Left colon (tissue), 2 donors: ENCODE measurements around the gene POLN. TPM values are rescaled to one million over a fixed set of nuclear protein-coding genes. Genes with fewer than 3 reads are reported as not detected.
A peak's percentile ranks its signal among the peaks of the same experiment; 100 is the strongest.

Experiments used
- ATAC-seq: fragments of 200-7000 bp; cut with Tn5 transposase; one replicate; pipeline ENCODE4 v1.9.1; 2020; ENCODE audit warnings: mild to moderate bottlenecking, moderate library complexity
- DNase-seq, 2 donors: peaks; one replicate each; pipeline ENCODE4 v3.0.0-alpha.2; 2020
- intact Hi-C, 2 donors: fragments of 100-400 bp; cut with DNase I in 1 of 2; cut with micrococcal nuclease in 1 of 2; formaldehyde crosslinking; loops; one replicate each; pipeline versions ENCODE4 v1.11.2 to v1.14.0; 2022; cut with DNase I, micrococcal nuclease
- long read RNA-seq: library from polyadenylated mRNA; unstranded; transcript quantifications from one replicate; pipeline ENCODE4 v2.0.0, GENCODE V29; 2021
- total RNA-seq, 2 donors: library from RNA; stranded (reverse); fragmentation: NEBNext Ultra II Directional; extraction: Animal tissue kit (Norgen Biotek cat#: 25700); gene quantifications; one replicate each; pipeline ENCODE4 v1.2.1, GENCODE V29; 2021
- donor health status: DM: no; HTN: no; CAD: no.
- donor health status: DM: yes; HTN: yes; CAD: no.

POLN gene
- total RNA-seq, result 1 to 10 TPM; 1.3 to 3.1 TPM
- long read RNA-seq, result 0 reads

DNA sequence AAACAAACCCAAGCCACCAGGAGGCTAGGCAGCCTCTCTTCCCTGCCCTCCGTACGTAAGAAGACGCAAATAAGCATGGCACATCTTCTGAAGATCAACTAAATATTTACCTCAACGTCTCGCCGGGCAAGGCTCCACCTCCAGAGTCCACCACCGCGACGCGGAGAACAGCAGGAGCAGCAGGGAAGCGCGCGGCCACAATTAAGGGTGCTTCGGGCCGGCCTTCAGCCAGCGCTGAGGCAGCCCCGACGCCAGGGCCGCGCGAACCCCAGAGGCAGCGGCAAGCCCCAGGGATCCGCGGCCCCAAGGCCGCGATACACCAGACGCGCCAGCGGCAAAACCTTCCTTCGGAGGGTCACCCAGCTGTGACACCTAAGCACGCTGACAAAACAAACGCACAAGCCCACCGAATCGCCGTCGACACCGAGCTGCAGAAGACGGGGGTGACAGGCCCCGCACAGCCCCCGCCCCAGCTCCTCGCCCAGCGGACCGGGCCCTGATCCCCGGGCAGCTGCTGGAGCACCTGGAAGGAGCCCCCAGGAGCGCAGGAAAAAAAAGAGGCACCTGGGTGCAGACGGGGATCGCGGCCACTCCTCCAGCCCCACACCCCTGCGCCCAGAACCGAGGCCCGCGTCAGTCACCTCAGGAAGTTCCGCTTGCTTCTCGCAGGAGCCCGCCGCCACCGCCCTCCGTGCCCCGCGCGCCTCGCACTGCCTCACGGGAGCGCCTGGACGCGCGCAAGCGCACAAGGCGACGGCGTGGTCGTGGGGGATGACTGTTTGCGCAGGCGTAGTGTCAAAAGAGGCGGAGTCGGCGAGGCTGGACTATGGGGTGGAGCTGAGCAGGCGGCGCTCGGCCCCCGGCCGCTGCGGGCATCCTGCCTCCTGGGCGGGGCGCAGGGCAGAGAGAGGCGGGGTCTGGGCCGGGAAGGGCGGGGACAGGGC, at the start of gene POLN, which contains the start of gene HAUS3:
POLN (minus strand) TSS at position 712 of the 944 bp plus-strand sequence. CDS start 12,890 bp downstream, outside the sequence.
HAUS3 (minus strand) TSS at position 712 of the 944 bp plus-strand sequence. CDS start 1,175 bp downstream, outside the sequence.
- intact Hi-C loops, result no loop called here
- peak; percentile 91 for ATAC-seq
- peak; percentile 98 for DNase-seq

- ATAC-seq, result peak; percentile 38
- intact Hi-C loops, result no loop called here
- peak in 1 of 2 donors; percentile 39 for DNase-seq
Observed at GRCh38 chr4:2290974-2291704, 49.2 kb upstream of the POLN start.

- no peak for DNase-seq
- intact Hi-C loops, result no loop called here
- no peak for ATAC-seq
Observed at GRCh38 chr4:2290488-2290887, 48.6 kb upstream of the POLN start.

DNA sequence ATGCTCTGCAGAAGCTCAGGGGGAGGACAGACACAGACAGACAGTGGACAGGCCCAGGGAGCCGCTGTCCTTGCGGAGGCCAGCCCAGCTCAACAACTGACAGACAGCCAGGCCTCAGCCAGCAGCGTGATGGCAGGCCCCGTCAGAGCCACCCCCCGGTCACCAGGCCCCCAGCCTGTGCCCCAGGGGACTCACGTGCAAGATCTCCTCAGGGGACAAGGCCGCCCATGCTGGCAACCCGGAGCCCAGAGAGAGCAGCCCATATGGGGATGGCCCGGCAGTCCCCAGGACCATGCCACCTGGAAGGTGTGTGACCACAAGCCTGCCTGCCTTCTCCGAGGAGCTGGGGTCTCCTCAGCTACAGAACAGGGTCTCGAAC, 48.0 kb upstream of the POLN start:
- ATAC-seq (no peak), DNase-seq (no peak)
- intact Hi-C loops, result no loop called here

- intact Hi-C loops, result no loop called here
- ATAC-seq, result no peak
- DNase-seq, result no peak
Observed at GRCh38 chr4:2289311-2289954, 47.5 kb upstream of the POLN start.

- intact Hi-C loops, result no loop called here
- ATAC-seq, result no peak
- no peak for DNase-seq
Observed at GRCh38 chr4:2288051-2288541, 46.2 kb upstream of the POLN start.

DNA sequence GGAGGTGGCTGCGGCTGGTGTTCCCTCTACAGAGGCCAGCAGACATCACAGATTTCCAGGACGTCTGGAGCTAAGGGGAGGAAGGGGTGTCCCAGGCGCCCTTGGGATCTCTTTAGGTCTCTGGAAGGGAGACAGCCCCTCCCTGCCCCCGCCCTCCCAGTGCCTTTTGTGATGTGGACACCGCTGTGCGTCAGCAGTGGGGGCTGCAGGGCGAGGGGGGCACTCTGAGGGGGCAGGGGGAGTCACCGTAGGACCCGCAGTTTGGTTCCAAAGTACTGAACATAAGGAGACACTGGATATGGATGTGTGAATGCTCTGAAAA, 45.6 kb upstream of the POLN start:
- DNase-seq (no peak), ATAC-seq (no peak)
- intact Hi-C loops, result no loop called here

- DNase-seq (no peak), ATAC-seq (no peak)
- intact Hi-C loops, result no loop called here
Observed at GRCh38 chr4:2286904-2287593, 45.1 kb upstream of the POLN start.

GRCh38 chr4:2285613-2286381, 43.9 kb upstream of the POLN start:
- no peak for ATAC-seq
- DNase-seq, result peak; percentile 2 to 18
- intact Hi-C loops, result no loop called here

GRCh38 chr4:2284934-2285612, 43.2 kb upstream of the POLN start:
- ATAC-seq, result no peak
- intact Hi-C loops, result no loop called here
- DNase-seq, result peak; percentile 1 to 4

GRCh38 chr4:2284161-2284933, 42.4 kb upstream of the POLN start:
- intact Hi-C loops, result no loop called here
- DNase-seq (peak; percentile 1 to 13), ATAC-seq (no peak)

GRCh38 chr4:2283199-2283711, 41.3 kb upstream of the POLN start:
- no peak for DNase-seq
- intact Hi-C loops, result no loop called here
- ATAC-seq, result no peak

GRCh38 chr4:2281575-2282343, 39.8 kb upstream of the POLN start:
- intact Hi-C loops, result no loop called here
- DNase-seq (no peak), ATAC-seq (peak; percentile 55)

GRCh38 chr4:2280531-2281300, 38.8 kb upstream of the POLN start:
- ATAC-seq (peak; percentile 69), DNase-seq (no peak)
- intact Hi-C loops, result no loop called here

DNA sequence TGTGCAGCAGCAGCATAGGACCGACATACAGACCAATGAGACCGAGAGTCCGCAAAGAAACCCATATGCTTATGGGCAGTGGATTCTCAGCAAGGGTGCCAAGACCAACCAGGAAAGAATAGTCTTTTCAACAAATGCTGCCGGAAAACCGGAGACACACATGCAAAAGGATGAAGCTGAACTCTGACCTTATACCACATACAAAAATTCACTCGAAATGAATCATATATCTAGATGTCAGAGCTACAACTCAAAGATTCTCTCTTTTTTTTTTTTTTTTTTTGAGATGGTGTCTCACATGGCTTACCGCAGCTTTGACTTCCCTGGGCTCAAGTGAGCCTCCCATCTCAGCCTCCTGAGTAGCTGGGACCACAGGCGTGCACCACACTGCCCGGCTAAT, 36.0 kb upstream of the POLN start:
- intact Hi-C loops, result no loop called here
- no peak for ATAC-seq

More for the DNA sequence above, 36.0 kb upstream of the POLN start:
- DNase-seq, result no peak
